GM12891 (cell line): ENCODE measurements around the gene BARHL1.

Experiments used
- POLR2A ChIP-seq: IDR thresholded peaks from 2 replicates; pipeline ENCODE4 v1.6.1; 2011; ENCODE audit warnings: low read depth, low read length, control low read depth
- POLR2AphosphoS5 ChIP-seq: IDR thresholded peaks from 2 replicates; pipeline ENCODE4 v1.6.1; 2011; ENCODE audit warnings: low read depth, low read length, control low read depth
- SPI1 ChIP-seq: IDR thresholded peaks from 2 replicates; pipeline ENCODE4 v1.6.1; 2011; ENCODE audit warnings: low read depth, low read length, control low read depth
- TAF1 ChIP-seq: IDR thresholded peaks from 2 replicates; pipeline ENCODE4 v1.6.1; 2011; ENCODE audit warnings: low read depth, low read length, control low read depth

DNA sequence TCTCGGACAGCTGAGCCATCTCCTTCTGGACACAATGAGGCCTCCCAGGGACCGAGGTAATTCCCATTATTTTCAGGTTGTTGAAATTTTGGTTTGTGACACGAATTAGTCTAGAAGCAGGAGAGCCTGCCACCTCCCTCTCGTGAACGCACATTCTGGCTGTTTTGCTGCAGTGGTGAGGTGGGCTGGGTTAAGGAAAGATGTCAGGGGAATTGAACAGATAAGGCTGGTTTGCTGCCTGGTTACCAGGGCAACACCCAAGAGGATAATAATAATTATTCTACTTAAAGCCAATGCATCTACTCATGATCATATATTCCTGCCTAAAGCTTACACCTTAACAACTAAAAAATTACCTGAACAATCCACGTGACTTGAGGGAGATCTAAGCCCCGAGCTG lies 49.3 kb downstream of the BARHL1 start:
- TF ChIP-seq TAF1 = no peak
- no peak for TF ChIP-seq SPI1
- no peak for TF ChIP-seq POLR2A
- TF ChIP-seq POLR2AphosphoS5 = no peak
